Brain pericyte (primary cell): ENCODE measurements around the gene TGFBR3.

ENCODE experiments used
- DNase-seq: peaks from one replicate; pipeline ENCODE4 v3.0.0-alpha.2; 2012; ENCODE audit warnings: low read depth, low spot score

TGFBR3 gene

GRCh38 chr1:91803847-91804545, 82.0 kb downstream of the TGFBR3 start:
- no peak for DNase-seq

GRCh38 chr1:91803123-91803522, 82.8 kb downstream of the TGFBR3 start:
- no peak for DNase-seq

- DNase-seq: no peak
Measured at GRCh38 chr1:91801496-91802115, 84.3 kb downstream of the TGFBR3 start.

- DNase-seq: no peak
Measured at GRCh38 chr1:91799863-91800262, 86.1 kb downstream of the TGFBR3 start.

- no peak for DNase-seq
Measured at GRCh38 chr1:91799159-91799558, 86.8 kb downstream of the TGFBR3 start.

GRCh38 chr1:91798740-91799139, 87.2 kb downstream of the TGFBR3 start:
- no peak for DNase-seq

GRCh38 chr1:91798241-91798648, 87.7 kb downstream of the TGFBR3 start:
- no peak for DNase-seq

- DNase-seq: no peak
Measured at GRCh38 chr1:91797164-91797563, 88.8 kb downstream of the TGFBR3 start.

GRCh38 chr1:91796390-91796654, 89.6 kb downstream of the TGFBR3 start:
- DNase-seq: no peak

GRCh38 chr1:91795591-91796389, 90.2 kb downstream of the TGFBR3 start:
- DNase-seq: no peak

GRCh38 chr1:91793877-91794276, 92.1 kb downstream of the TGFBR3 start:
- no peak for DNase-seq

- DNase-seq: no peak
Measured at GRCh38 chr1:91793189-91793588, 92.8 kb downstream of the TGFBR3 start.

GRCh38 chr1:91792489-91793071, 93.4 kb downstream of the TGFBR3 start:
- DNase-seq: no peak

GRCh38 chr1:91791691-91792488, 94.1 kb downstream of the TGFBR3 start:
- DNase-seq: no peak

- DNase-seq: no peak
Measured at GRCh38 chr1:91791103-91791502, 94.8 kb downstream of the TGFBR3 start.

- DNase-seq: no peak
Measured at GRCh38 chr1:91790392-91790791, 95.6 kb downstream of the TGFBR3 start.

- DNase-seq: no peak
Measured at GRCh38 chr1:91789273-91789997, 96.5 kb downstream of the TGFBR3 start.

- DNase-seq: no peak
Measured at GRCh38 chr1:91787919-91788318, 98.0 kb downstream of the TGFBR3 start.

- no peak for DNase-seq
Measured at GRCh38 chr1:91784616-91785015, 101.3 kb downstream of the TGFBR3 start.

- DNase-seq: no peak
Measured at GRCh38 chr1:91784191-91784590, 101.8 kb downstream of the TGFBR3 start.
